Upper lobe of left lung (tissue), 6 donors: ENCODE results near the gene EPC1. TPM values are rescaled to one million over a fixed set of nuclear protein-coding genes. Genes with fewer than 3 reads are reported as not detected.

ENCODE experiments used
- ATAC-seq, 2 donors: fragments of 200-7000 bp; cut with Tn5 transposase; one replicate each; pipeline ENCODE4 v1.9.1; 2022; ENCODE audit warnings: mild to moderate bottlenecking in 2 of 2, moderate library complexity in 2 of 2; ENCODE audit not compliant: low FRiP score in 2 of 2
- DNase-seq, 2 donors: peaks; one replicate each; pipeline ENCODE4 v3.0.0-alpha.2; 2019 to 2020
- H3K27ac ChIP-seq, 4 donors: fragments of 200-600 bp; sonication (generic); one replicate each; pipeline ENCODE4 v1.5.1; 2016 to 2019
- H3K27me3 ChIP-seq, 4 donors: fragments of 200-600 bp; sonication (generic); one replicate each; pipeline ENCODE4 v1.5.1; 2017 to 2019
- H3K36me3 ChIP-seq, 4 donors: fragments of 200-600 bp; sonication (generic); one replicate each; pipeline ENCODE4 v1.5.1; 2016 to 2019
- H3K4me1 ChIP-seq, 4 donors: fragments of 200-600 bp; sonication (generic); one replicate each; pipeline ENCODE4 v1.5.1; 2018 to 2019
- H3K4me3 ChIP-seq, 4 donors: fragments of 200-600 bp; sonication (generic); one replicate each; pipeline ENCODE4 v1.5.1; 2017 to 2019; ENCODE audit warnings: mild to moderate bottlenecking in 2 of 4, moderate library complexity in 1 of 4
- H3K9me3 ChIP-seq, 4 donors: fragments of 200-600 bp; sonication (generic); one replicate each; pipeline ENCODE4 v1.5.1; 2018 to 2019
- CTCF ChIP-seq, 6 experiments: fragments of 450-650 bp in 4 of 6; fragments of 200-600 bp in 2 of 6; sonication (generic) in 2 of 6; IDR thresholded peaks; one replicate each; pipeline ENCODE4 v1.5.1; 2016 to 2019; ENCODE audit warnings: antibody characterized with exemption in 6 of 6
- EP300 ChIP-seq, 4 donors: sonication (generic); formaldehyde crosslinking; IDR thresholded peaks; one replicate each; pipeline ENCODE4 v1.5.1; 2017; ENCODE audit warnings: antibody characterized with exemption in 4 of 4, control low read depth in 2 of 4
- POLR2A ChIP-seq, 4 donors: fragments of 450-650 bp; IDR thresholded peaks; one replicate each; pipeline ENCODE4 v1.5.1; 2016 to 2017; ENCODE audit warnings: antibody characterized with exemption in 4 of 4, mild to moderate bottlenecking in 2 of 4
- POLR2AphosphoS5 ChIP-seq, 2 donors: sonication (generic); formaldehyde crosslinking; IDR thresholded peaks; one replicate each; pipeline ENCODE4 v1.5.1; 2017; ENCODE audit warnings: antibody characterized with exemption in 2 of 2
- WGBS, 2 donors: methylation state at CpG; one replicate each; pipeline ENCODE4 v1.1.5; 2017 to 2018; 5-methylcytosine and 5-hydroxymethylcytosine counted together
- total RNA-seq, 6 donors: library from RNA; depleted of rRNA in 4 of 6; stranded (reverse); fragments of >200 nt in 4 of 6; gene quantifications; one replicate each; pipeline versions ENCODE4 v1.1.0 to v1.2.1, GENCODE V29; 2016 to 2021
- donor health status: DM: no; HTN: no; CAD: no; lungs with moderate emphysema.
- donor health status: DM: no; HTN: yes; CAD: no; lungs with severe emphysema.

Gene EPC1
- total RNA-seq, 6 donors from 2014 or later = 26.2 to 82.8 (median 36.7) TPM

DNA sequence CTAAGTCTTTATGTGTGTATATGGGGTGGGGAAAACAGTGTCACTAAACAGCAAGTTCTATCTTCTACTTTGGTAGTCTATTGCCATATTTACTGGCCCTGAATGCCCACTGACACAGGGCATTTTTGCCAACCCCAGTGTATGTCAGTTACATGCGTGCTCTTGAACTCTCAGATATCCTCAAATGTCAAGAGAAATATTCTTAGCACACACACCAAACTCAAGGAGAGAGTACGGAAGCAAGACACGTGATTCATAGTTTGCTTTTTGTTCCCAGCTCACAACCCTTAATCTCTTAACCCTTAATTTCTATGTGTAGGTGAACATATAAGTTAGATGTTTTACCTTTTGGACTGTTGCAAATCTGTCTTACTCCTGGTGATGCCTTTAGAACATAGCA is 39.3 kb downstream of the EPC1 start:
- H3K36me3 ChIP-seq = peaks cover 2 to 25% (median 13%) of the 10 kb centered on the region in 4 donors
- no peak for DNase-seq
- H3K4me3 ChIP-seq = no peak overlapping the region
- peak in 1 of 2 donors; percentile 30 for ATAC-seq
- WGBS, 2 donors = 51 to 54% methylated on average over 3 of the region's 3 CpGs
- H3K9me3 ChIP-seq = no peaks in the 10 kb centered on the region
- peaks cover 18 to 50% (median 20%) of the 10 kb centered on the region in 4 donors for H3K4me1 ChIP-seq
- H3K27me3 ChIP-seq = no peaks in the 10 kb centered on the region
- no peak for TF ChIP-seq POLR2A (IDR thresholded peaks at IDR 0.05)
- H3K27ac ChIP-seq = peak overlapping the region in 1 of 4 donors; percentile 14

- no peak for DNase-seq
- peaks cover 2 to 12% (median 6%) of the 10 kb centered on the region in 4 donors for H3K36me3 ChIP-seq
- H3K27me3 ChIP-seq = no peaks in the 10 kb centered on the region
- TF ChIP-seq POLR2AphosphoS5 (IDR thresholded peaks at IDR 0.05) = no peak
- TF ChIP-seq EP300 (IDR thresholded peaks at IDR 0.05) = no peak
- TF ChIP-seq POLR2A (IDR thresholded peaks at IDR 0.05) = no peak
- TF ChIP-seq CTCF (IDR thresholded peaks at IDR 0.05) = no peak
- no peak overlapping the region for H3K4me3 ChIP-seq
- no peak overlapping the region for H3K27ac ChIP-seq
- H3K9me3 ChIP-seq = no peaks in the 10 kb centered on the region
- peaks cover 10 to 15% (median 11%) of the 10 kb centered on the region in 4 donors for H3K4me1 ChIP-seq
- 96 to 97% methylated on average over 7 of the region's 7 CpGs for WGBS, 2 donors
- ATAC-seq = no peak
Measured at GRCh38 chr10:32299354-32299980, 47.5 kb downstream of the EPC1 start.

DNA sequence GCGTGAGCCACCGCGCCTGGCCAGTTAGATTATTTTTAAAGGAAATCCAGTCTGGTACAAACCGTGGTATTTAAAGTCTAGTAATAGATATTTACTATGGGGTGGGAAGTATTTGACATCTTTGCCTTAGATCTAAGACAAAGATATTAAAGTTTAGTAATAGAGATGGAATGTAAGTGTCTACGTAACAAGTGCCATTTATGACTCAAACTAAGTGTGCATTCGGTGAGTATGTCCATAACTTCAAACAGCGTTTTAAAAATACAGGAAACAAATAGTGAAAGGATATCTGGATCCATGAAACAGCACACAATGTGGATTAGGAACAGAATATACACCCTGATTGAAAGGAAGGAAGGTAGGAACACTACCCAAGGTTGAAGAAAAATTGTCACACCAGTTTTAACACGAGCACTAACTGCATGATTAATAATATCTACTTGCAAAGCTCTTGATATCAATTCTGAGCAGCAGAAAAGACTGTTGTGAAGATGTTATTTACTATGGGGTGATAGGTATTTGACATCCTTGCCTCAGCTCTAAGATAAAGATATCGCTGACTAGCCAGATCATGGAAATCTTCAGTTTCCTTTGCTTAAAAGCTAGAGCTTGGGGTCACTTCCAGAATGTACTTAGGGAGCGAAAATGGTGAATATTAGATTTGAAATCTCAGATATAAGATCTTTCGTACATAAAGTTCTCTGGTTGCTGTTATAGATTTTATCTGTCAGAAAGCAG is 48.7 kb downstream of the EPC1 start:
- TF ChIP-seq CTCF (IDR thresholded peaks at IDR 0.05) (no peak), POLR2A (IDR thresholded peaks at IDR 0.05) (no peak), EP300 (IDR thresholded peaks at IDR 0.05) (no peak), POLR2AphosphoS5 (IDR thresholded peaks at IDR 0.05) (no peak)
- peak overlapping the region in 1 of 4 donors; percentile 44 for H3K27ac ChIP-seq
- H3K4me3 ChIP-seq = no peak overlapping the region
- ATAC-seq (no peak), DNase-seq (no peak)
- H3K4me1 ChIP-seq = peaks cover 10 to 17% (median 12%) of the 10 kb centered on the region in 4 donors
- WGBS, 2 donors = 74 to 78% methylated on average over 11 of the region's 11 CpGs
- H3K36me3 ChIP-seq = peaks cover 0 to 4% (median 0%) of the 10 kb centered on the region in 4 donors
- H3K27me3 ChIP-seq = no peaks in the 10 kb centered on the region
- no peaks in the 10 kb centered on the region for H3K9me3 ChIP-seq

GRCh38 chr10:32295027-32295426 is 51.9 kb downstream of the EPC1 start:
- Histone ChIP-seq H3K9me3 (no peaks in the 10 kb centered on the region), H3K36me3 (peaks cover 7 to 20% (median 10%) of the 10 kb centered on the region in 4 donors), H3K4me3 (no peak overlapping the region), H3K4me1 (peaks cover 10 to 17% (median 12%) of the 10 kb centered on the region in 4 donors), H3K27me3 (no peaks in the 10 kb centered on the region), H3K27ac (peak overlapping the region in 1 of 4 donors; percentile 4)
- WGBS, 2 donors = 77 to 84% methylated on average over 2 of the region's 2 CpGs
- DNase-seq = no peak
- ATAC-seq = no peak
- TF ChIP-seq POLR2A (IDR thresholded peaks at IDR 0.05) = no peak
- TF ChIP-seq EP300 (IDR thresholded peaks at IDR 0.05) = no peak
- TF ChIP-seq CTCF (IDR thresholded peaks at IDR 0.05) = no peak

- peaks cover 9 to 33% (median 15%) of the 10 kb centered on the region in 4 donors for H3K36me3 ChIP-seq
- no peaks in the 10 kb centered on the region for H3K27me3 ChIP-seq
- no peaks in the 10 kb centered on the region for H3K9me3 ChIP-seq
- no peak overlapping the region for H3K27ac ChIP-seq
- ATAC-seq (no peak), DNase-seq (no peak)
- 93 to 94% methylated on average over 4 of the region's 4 CpGs for WGBS, 2 donors
- H3K4me1 ChIP-seq = peaks cover 8 to 17% (median 12%) of the 10 kb centered on the region in 4 donors
- TF ChIP-seq CTCF (IDR thresholded peaks at IDR 0.05) (no peak), POLR2A (IDR thresholded peaks at IDR 0.05) (no peak), POLR2AphosphoS5 (IDR thresholded peaks at IDR 0.05) (no peak), EP300 (IDR thresholded peaks at IDR 0.05) (no peak)
- no peak overlapping the region for H3K4me3 ChIP-seq
Measured at GRCh38 chr10:32293581-32293980, 53.4 kb downstream of the EPC1 start.
